ENCODE data around the gene NMNAT2.

DNA sequence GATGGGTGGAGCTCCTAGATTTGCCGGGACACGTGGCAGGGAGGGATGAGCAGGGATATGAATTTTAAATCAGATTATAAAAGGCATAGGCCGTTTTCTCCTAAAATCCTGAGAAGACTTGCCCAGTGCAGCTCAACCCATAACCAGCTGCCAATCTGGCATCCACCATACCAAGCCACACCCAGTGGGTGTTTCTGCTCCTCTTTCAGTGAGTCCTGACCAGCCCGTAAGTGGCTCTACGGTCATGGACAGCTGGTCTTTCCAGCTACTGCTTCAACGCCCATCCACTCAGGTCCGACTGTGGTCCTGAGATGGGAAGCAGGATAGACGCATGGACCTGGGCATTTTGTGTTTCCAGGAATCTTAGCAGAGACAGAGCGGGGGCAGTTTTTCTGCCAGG is 124.9 kb downstream of the NMNAT2 start:
- TF ChIP-seq, protein P1, sequence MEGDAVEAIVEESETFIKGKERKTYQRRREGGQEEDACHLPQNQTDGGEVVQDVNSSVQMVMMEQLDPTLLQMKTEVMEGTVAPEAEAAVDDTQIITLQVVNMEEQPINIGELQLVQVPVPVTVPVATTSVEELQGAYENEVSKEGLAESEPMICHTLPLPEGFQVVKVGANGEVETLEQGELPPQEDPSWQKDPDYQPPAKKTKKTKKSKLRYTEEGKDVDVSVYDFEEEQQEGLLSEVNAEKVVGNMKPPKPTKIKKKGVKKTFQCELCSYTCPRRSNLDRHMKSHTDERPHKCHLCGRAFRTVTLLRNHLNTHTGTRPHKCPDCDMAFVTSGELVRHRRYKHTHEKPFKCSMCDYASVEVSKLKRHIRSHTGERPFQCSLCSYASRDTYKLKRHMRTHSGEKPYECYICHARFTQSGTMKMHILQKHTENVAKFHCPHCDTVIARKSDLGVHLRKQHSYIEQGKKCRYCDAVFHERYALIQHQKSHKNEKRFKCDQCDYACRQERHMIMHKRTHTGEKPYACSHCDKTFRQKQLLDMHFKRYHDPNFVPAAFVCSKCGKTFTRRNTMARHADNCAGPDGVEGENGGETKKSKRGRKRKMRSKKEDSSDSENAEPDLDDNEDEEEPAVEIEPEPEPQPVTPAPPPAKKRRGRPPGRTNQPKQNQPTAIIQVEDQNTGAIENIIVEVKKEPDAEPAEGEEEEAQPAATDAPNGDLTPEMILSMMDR (IDR thresholded peaks at IDR 0.05 in 4 of 5, conservative IDR thresholded peaks at IDR 0.05 in 1 of 5): no peak
- TF ChIP-seq POLR2A (IDR thresholded peaks at IDR 0.05): no peak
